Measurements from ENCODE around the gene NLRC5.
"Not testable (repeated sequence)": the region's sequence is repeated elsewhere in the genome, so short reads cannot be mapped to it uniquely, and the experiment has no call there.

Gene NLRC5

GRCh38 chr16:56961386-56961785 lies 28.0 kb upstream of the NLRC5 start:
- no peak for DNase-seq (ENCODE audit: low read depth)

GRCh38 chr16:56961851-56962281 lies 27.5 kb upstream of the NLRC5 start, which contains the start of gene CETP:
CETP (plus strand) TSS chr16:56961950; CDS start chr16:56961980, 30 bp downstream.
- DNase-seq (ENCODE audit: low read depth): no peak

GRCh38 chr16:56964243-56965148 lies 24.9 kb upstream of the NLRC5 start:
- DNase-seq (ENCODE audit: low read depth): peak; percentile 88

- DNase-seq (ENCODE audit: low read depth): no peak
These were observed 23.9 kb upstream of the NLRC5 start for GRCh38 chr16:56965149-56966092.

- no peak for DNase-seq (ENCODE audit: low read depth)
These were observed 23.3 kb upstream of the NLRC5 start for GRCh38 chr16:56966093-56966475.

- DNase-seq (ENCODE audit: low read depth): no peak
These were observed 21.6 kb upstream of the NLRC5 start for GRCh38 chr16:56967733-56968132.

- DNase-seq (ENCODE audit: low read depth): no peak
These were observed 19.6 kb upstream of the NLRC5 start for GRCh38 chr16:56969769-56970168.

- DNase-seq (ENCODE audit: low read depth): no peak
These were observed 18.2 kb upstream of the NLRC5 start for GRCh38 chr16:56970934-56971767.

- DNase-seq (ENCODE audit: low read depth): no peak
These were observed 17.7 kb upstream of the NLRC5 start for GRCh38 chr16:56971768-56972043.

- no peak for DNase-seq (ENCODE audit: low read depth)
These were observed 16.7 kb upstream of the NLRC5 start for GRCh38 chr16:56972403-56973293.

- DNase-seq (ENCODE audit: low read depth): no peak
These were observed 16.1 kb upstream of the NLRC5 start for GRCh38 chr16:56973294-56973689.

- DNase-seq (ENCODE audit: low read depth): not testable (repeated sequence)
These were observed 15.5 kb upstream of the NLRC5 start for GRCh38 chr16:56973899-56974298.

GRCh38 chr16:56974549-56975300 lies 14.6 kb upstream of the NLRC5 start:
- DNase-seq (ENCODE audit: low read depth): no peak

- no peak for DNase-seq (ENCODE audit: low read depth)
These were observed 13.6 kb upstream of the NLRC5 start for GRCh38 chr16:56975714-56976113.

- no peak for DNase-seq (ENCODE audit: low read depth)
These were observed 12.1 kb upstream of the NLRC5 start for GRCh38 chr16:56977216-56977615.

GRCh38 chr16:56977823-56978430 lies 11.4 kb upstream of the NLRC5 start:
- no peak for DNase-seq (ENCODE audit: low read depth)

GRCh38 chr16:56980201-56980535 lies 9.2 kb upstream of the NLRC5 start:
- no peak for DNase-seq (ENCODE audit: low read depth)

- no peak for DNase-seq (ENCODE audit: low read depth)
These were observed 8.3 kb upstream of the NLRC5 start for GRCh38 chr16:56980792-56981724.
